PC-3 (cell line): ENCODE data around the gene KCNT2.

Experiments
- EZH2phosphoT487 ChIP-seq: fragments of 300-600 bp; sonication (generic); IDR thresholded peaks from 2 replicates; pipeline ENCODE4 v1.6.1; 2018; ENCODE audit warnings: mild to moderate bottlenecking, antibody characterized with exemption, low read length, borderline replicate concordance
- TF ChIP-seq, protein P1 (sequence below): fragments of 300-600 bp; sonication (generic); conservative IDR thresholded peaks from 2 replicates; pipeline ENCODE4 v1.5.1; 2017; ENCODE audit warnings: antibody characterized with exemption, low read depth, mild to moderate bottlenecking, low read length

DNA sequence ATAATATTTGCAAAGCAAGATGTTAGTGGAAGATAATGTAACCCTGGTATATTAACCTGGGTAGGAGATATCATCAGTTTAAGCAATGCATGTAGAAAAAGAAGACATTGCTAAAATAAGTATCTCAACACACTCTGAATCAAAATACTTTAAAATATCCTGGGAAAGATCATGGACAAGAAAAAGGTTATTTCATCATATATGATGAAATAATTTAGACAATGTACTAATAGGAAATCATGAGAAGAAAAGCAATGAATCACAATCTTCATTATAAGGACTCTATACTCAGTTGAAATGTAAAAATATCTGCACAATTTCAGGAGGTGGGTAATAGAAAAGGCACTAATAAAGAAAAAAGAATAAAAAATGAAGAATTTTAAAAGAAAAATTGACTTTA is 158.8 kb downstream of the KCNT2 start:
- TF ChIP-seq, protein P1, sequence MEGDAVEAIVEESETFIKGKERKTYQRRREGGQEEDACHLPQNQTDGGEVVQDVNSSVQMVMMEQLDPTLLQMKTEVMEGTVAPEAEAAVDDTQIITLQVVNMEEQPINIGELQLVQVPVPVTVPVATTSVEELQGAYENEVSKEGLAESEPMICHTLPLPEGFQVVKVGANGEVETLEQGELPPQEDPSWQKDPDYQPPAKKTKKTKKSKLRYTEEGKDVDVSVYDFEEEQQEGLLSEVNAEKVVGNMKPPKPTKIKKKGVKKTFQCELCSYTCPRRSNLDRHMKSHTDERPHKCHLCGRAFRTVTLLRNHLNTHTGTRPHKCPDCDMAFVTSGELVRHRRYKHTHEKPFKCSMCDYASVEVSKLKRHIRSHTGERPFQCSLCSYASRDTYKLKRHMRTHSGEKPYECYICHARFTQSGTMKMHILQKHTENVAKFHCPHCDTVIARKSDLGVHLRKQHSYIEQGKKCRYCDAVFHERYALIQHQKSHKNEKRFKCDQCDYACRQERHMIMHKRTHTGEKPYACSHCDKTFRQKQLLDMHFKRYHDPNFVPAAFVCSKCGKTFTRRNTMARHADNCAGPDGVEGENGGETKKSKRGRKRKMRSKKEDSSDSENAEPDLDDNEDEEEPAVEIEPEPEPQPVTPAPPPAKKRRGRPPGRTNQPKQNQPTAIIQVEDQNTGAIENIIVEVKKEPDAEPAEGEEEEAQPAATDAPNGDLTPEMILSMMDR = no peak
- TF ChIP-seq EZH2phosphoT487 = no peak
